ENCODE measurements around the gene NFIB.

DNA sequence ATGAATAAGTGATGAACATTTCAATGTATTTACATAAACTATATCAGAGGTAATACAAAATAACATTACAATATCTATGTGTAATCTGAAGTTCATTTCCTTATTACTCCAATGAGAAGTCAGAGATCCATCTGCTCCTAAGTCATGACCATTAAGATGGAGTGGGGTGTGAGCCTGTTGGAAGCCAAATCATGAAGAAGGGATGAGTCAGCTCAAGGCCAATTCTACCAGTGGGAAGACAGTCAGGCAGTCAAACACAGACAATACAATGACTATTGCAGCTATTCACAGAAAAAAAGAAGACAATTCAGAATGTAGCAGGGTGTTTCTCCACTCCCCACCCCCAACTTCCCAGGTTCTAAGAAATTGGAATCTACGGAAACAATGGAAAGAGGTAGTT is 155.0 kb downstream of the NFIB start:
- TF ChIP-seq, protein P1, sequence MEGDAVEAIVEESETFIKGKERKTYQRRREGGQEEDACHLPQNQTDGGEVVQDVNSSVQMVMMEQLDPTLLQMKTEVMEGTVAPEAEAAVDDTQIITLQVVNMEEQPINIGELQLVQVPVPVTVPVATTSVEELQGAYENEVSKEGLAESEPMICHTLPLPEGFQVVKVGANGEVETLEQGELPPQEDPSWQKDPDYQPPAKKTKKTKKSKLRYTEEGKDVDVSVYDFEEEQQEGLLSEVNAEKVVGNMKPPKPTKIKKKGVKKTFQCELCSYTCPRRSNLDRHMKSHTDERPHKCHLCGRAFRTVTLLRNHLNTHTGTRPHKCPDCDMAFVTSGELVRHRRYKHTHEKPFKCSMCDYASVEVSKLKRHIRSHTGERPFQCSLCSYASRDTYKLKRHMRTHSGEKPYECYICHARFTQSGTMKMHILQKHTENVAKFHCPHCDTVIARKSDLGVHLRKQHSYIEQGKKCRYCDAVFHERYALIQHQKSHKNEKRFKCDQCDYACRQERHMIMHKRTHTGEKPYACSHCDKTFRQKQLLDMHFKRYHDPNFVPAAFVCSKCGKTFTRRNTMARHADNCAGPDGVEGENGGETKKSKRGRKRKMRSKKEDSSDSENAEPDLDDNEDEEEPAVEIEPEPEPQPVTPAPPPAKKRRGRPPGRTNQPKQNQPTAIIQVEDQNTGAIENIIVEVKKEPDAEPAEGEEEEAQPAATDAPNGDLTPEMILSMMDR (IDR thresholded peaks at IDR 0.05): no peak
- TF ChIP-seq ZFX (IDR thresholded peaks at IDR 0.05; ENCODE audit: borderline replicate concordance): no peak

Data from 22Rv1 (cell line).